Endothelial cell of umbilical vein (primary cell): ENCODE results near the gene C3. TPM values are rescaled to one million over a fixed set of nuclear protein-coding genes. Genes with fewer than 3 reads are reported as not detected.

Experiments
- BruUV-seq: library from RNA; stranded (reverse); fragments of 400-500 nt; replicated peaks from 2 replicates; lab custom pipeline; 2021; lab: Mats Ljungman, UMichigan
- CTCF ChIA-PET: fragments of 300-600, 350-600 bp; sonication (Branson Sonifier 250); formaldehyde crosslinking; loops from one replicate; lab custom pipeline; 2021; ENCODE audit warnings: antibody characterized with exemption, inconsistent platforms; lab: Charles Lee
- POLR2A ChIA-PET: fragments of 300-600, 350-600 bp; sonication (Branson Sonifier 250); formaldehyde crosslinking; loops from one replicate; lab custom pipeline; 2021; ENCODE audit warnings: antibody characterized with exemption, inconsistent platforms; lab: Charles Lee
- DNase-seq: peaks from one replicate; pipeline ENCODE4 v3.0.0-alpha.2; 2011; ENCODE audit warnings: low read depth, low spot score
- FAIRE-seq: peaks from 2 replicates; lab custom pipeline; 2011; peaks lifted over from hg19 to GRCh38; lab: Jason Lieb, UNC
- H2AFZ ChIP-seq: 2 replicates; pipeline ENCODE4 v1.6.0; 2012; ENCODE audit warnings: low read depth, low read length, control low read depth, inconsistent platforms
- H3K27ac ChIP-seq: 2 replicates; pipeline ENCODE4 v1.5.1; 2011; ENCODE audit warnings: low read depth, mild to moderate bottlenecking, control low read depth, low read length, moderate library complexity; ENCODE audit not compliant: insufficient read depth
- H3K27me3 ChIP-seq, 2 experiments: 2 replicates each; pipeline versions ENCODE4 v1.6.0 to v1.6.1; 2011; ENCODE audit warnings: low read length in 2 of 2, mixed read lengths in 1 of 2; ENCODE audit not compliant: control insufficient read depth in 2 of 2, insufficient read depth in 2 of 2
- H3K36me3 ChIP-seq, 2 experiments: 2 replicates in 1 of 2; 3 replicates in 1 of 2; pipeline ENCODE4 v1.5.1; 2011; ENCODE audit warnings: low read length in 2 of 2, mild to moderate bottlenecking in 1 of 2, moderate library complexity in 1 of 2; ENCODE audit not compliant: control insufficient read depth in 2 of 2, insufficient read depth in 2 of 2; ENCODE audit errors: extremely low read depth in 1 of 2
- H3K4me1 ChIP-seq: 3 replicates; pipeline ENCODE4 v1.5.1; 2011; ENCODE audit warnings: mild to moderate bottlenecking, low read length; ENCODE audit not compliant: control insufficient read depth, insufficient read depth; ENCODE audit errors: extremely low read depth
- H3K4me2 ChIP-seq: 2 replicates; pipeline ENCODE4 v1.6.1; 2011; ENCODE audit warnings: low read length, control low read depth, mixed read lengths; ENCODE audit not compliant: insufficient read depth
- H3K4me3 ChIP-seq, 3 experiments: fragments of 200-600 bp in 1 of 3; sonication (generic), shearing (Covaris generic) in 1 of 3; replicated peaks in 1 of 3; 2 replicates each; pipeline ENCODE4 v1.5.1; 2011 to 2016; ENCODE audit warnings: control low read depth in 3 of 3, low read length in 3 of 3, mild to moderate bottlenecking in 2 of 3, inconsistent platforms in 1 of 3, low read depth in 1 of 3, moderate library complexity in 1 of 3; ENCODE audit not compliant: insufficient read depth in 1 of 3
- H3K79me2 ChIP-seq: 2 replicates; pipeline ENCODE4 v1.6.0; 2012; ENCODE audit warnings: low read length, inconsistent platforms; ENCODE audit not compliant: control insufficient read depth, insufficient read depth
- H3K9ac ChIP-seq: replicated peaks from 2 replicates; pipeline ENCODE3; 2011; ENCODE audit warnings: low read length, control low read depth; ENCODE audit not compliant: insufficient read depth; ENCODE audit errors: extremely low read depth
- H3K9me1 ChIP-seq: replicated peaks from 3 replicates; pipeline ENCODE4 v1.6.0; 2011; ENCODE audit warnings: mild to moderate bottlenecking, low read length; ENCODE audit not compliant: control insufficient read depth, insufficient read depth; ENCODE audit errors: extremely low read depth
- H3K9me3 ChIP-seq: replicated peaks from 2 replicates; pipeline ENCODE4 v1.5.1; 2012; ENCODE audit warnings: low read length, inconsistent platforms; ENCODE audit not compliant: control insufficient read depth, insufficient read depth
- H4K20me1 ChIP-seq: replicated peaks from 2 replicates; pipeline ENCODE3; 2011; ENCODE audit warnings: mild to moderate bottlenecking, low read length; ENCODE audit not compliant: control insufficient read depth, insufficient read depth; ENCODE audit errors: extremely low read depth
- EZH2 ChIP-seq: IDR thresholded peaks from 2 replicates; pipeline ENCODE4 v1.6.1; 2012; ENCODE audit warnings: borderline replicate concordance, low read depth, mild to moderate bottlenecking, moderate library complexity, low read length, inconsistent platforms; ENCODE audit not compliant: severe bottlenecking
- FOS ChIP-seq: IDR thresholded peaks from 2 replicates; pipeline ENCODE4 v1.6.1; 2011; ENCODE audit warnings: mild to moderate bottlenecking, low read length, moderate library complexity, borderline replicate concordance; ENCODE audit not compliant: insufficient read depth
- GATA2 ChIP-seq: IDR thresholded peaks from 2 replicates; pipeline ENCODE4 v1.7.0; 2011; ENCODE audit warnings: low read depth, mild to moderate bottlenecking, moderate library complexity, mixed read lengths, low read length; ENCODE audit not compliant: insufficient read length, insufficient read depth
- JUN ChIP-seq: IDR thresholded peaks from 2 replicates; pipeline ENCODE4 v1.6.1; 2011; ENCODE audit warnings: borderline replicate concordance, low read depth; ENCODE audit not compliant: insufficient read length, insufficient read depth
- MYC ChIP-seq: IDR thresholded peaks from one replicate; pipeline ENCODE4 v1.6.1; 2011; ENCODE audit warnings: mild to moderate bottlenecking, low read depth, low read length
- POLR2A ChIP-seq: IDR thresholded peaks from 2 replicates; pipeline ENCODE4 v1.6.1; 2012; ENCODE audit warnings: low read depth, mild to moderate bottlenecking, control low read depth, low read length
- POLR2AphosphoS5 ChIP-seq: IDR thresholded peaks from 2 replicates; pipeline ENCODE4 v1.6.1; 2012; ENCODE audit warnings: low read depth, mild to moderate bottlenecking, control low read depth, low read length, moderate library complexity; ENCODE audit not compliant: insufficient read depth
- dilution Hi-C: fragments of 300-500 bp; cut with MboI; formaldehyde crosslinking; loops from one replicate; pipeline ENCODE4 v1.15.0; 2019; ENCODE audit warnings: low sequenced_read_pairs; ENCODE audit not compliant: extremely low pct_ligation_motif_present
- intact Hi-C: fragments of 100-400 bp; cut with micrococcal nuclease; formaldehyde crosslinking; loops from one replicate; pipeline ENCODE4 v1.10.0; 2022
- polyA plus RNA-seq, 4 experiments: library from polyadenylated mRNA; depleted of rRNA in 3 of 4; stranded (reverse) in 3 of 4; unstranded in 1 of 4; fragments of >200 nt; gene quantifications; 2 replicates each; pipeline versions ENCODE4 v1.2.1 to v1.2.3, GENCODE V29; 2011 to 2012; ENCODE audit warnings: missing spikeins in 1 of 4
- total RNA-seq: library from RNA; stranded (reverse); gene quantifications from 2 replicates; pipeline ENCODE4 v1.2.3, GENCODE V29; 2021
- TF ChIP-seq, protein P1 (sequence below), 2 donors: IDR thresholded peaks; 1 replicate in 1 of 2; 2 replicates in 1 of 2; pipeline ENCODE4 v1.5.1; 2011; ENCODE audit warnings: low read length in 2 of 2, mild to moderate bottlenecking in 2 of 2, moderate library complexity in 2 of 2, control low read depth in 1 of 2, inconsistent platforms in 1 of 2, low read depth in 1 of 2; ENCODE audit not compliant: insufficient read depth in 1 of 2; ENCODE audit errors: extremely low read depth in 1 of 2
- TF ChIP-seq, protein P2 (sequence below): IDR thresholded peaks from 2 replicates; pipeline ENCODE4 v1.6.1; 2011; ENCODE audit not compliant: insufficient read depth, insufficient read length

C3 gene
- total and polyA plus RNA-seq, 2 donors (not counting 3 experiments of a cell fraction or from before 2014, with no cell fraction given): 0.23 TPM; not detected in 1

DNA sequence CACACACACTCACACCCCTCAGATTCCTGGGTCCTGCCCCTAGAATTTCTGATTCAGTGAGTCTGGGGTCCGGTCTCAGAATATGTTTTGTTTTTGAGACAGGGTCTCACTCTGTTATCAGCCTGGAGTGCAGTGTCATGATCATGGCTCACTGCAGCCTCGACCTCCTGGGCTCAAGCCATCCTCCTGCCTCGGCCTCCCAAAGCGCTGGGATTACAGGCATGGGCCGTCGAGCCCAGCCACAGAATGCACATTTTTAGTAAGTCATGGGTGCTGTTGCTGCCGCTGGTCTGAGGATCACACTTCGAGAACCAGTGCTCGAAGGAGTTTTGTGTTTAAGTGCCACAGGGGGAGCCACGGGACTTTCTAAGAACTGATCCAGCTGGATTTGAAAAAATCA, 28.4 kb downstream of the C3 start:
- DNase-seq: no peak
- POLR2A ChIA-PET: no interaction called here
- Histone ChIP-seq H3K9me1 (no peaks in the 10 kb centered on the region), H3K4me2 (no peak overlapping the region), H3K4me3 (no peak overlapping the region), H3K9me3 (no peaks in the 10 kb centered on the region), H3K27me3 (no peaks in the 10 kb centered on the region), H3K79me2 (no peaks in the 10 kb centered on the region), H3K9ac (no peak overlapping the region), H3K4me1 (no peaks in the 10 kb centered on the region), H2AFZ (no peak overlapping the region), H3K27ac (no peak overlapping the region), H3K36me3 (no peaks in the 10 kb centered on the region), H4K20me1 (no peaks in the 10 kb centered on the region)
- no TSS peak for BruUV-seq
- dilution Hi-C loops (no loop called here), intact Hi-C loops (no loop called here)
- FAIRE-seq: no peak
- CTCF ChIA-PET: no interaction called here
- TF ChIP-seq JUN (no peak), FOS (no peak), POLR2A (no peak), GATA2 (no peak), POLR2AphosphoS5 (no peak), EZH2 (no peak), MYC (no peak)
- TF ChIP-seq, protein P1, sequence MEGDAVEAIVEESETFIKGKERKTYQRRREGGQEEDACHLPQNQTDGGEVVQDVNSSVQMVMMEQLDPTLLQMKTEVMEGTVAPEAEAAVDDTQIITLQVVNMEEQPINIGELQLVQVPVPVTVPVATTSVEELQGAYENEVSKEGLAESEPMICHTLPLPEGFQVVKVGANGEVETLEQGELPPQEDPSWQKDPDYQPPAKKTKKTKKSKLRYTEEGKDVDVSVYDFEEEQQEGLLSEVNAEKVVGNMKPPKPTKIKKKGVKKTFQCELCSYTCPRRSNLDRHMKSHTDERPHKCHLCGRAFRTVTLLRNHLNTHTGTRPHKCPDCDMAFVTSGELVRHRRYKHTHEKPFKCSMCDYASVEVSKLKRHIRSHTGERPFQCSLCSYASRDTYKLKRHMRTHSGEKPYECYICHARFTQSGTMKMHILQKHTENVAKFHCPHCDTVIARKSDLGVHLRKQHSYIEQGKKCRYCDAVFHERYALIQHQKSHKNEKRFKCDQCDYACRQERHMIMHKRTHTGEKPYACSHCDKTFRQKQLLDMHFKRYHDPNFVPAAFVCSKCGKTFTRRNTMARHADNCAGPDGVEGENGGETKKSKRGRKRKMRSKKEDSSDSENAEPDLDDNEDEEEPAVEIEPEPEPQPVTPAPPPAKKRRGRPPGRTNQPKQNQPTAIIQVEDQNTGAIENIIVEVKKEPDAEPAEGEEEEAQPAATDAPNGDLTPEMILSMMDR (IDR thresholded peaks at IDR 0.05; ENCODE audit: extremely low read depth in 1 of 2, insufficient read depth in 1 of 2, low read depth in 1 of 2, low read length in 2 of 2): no peak
- TF ChIP-seq, protein P2, sequence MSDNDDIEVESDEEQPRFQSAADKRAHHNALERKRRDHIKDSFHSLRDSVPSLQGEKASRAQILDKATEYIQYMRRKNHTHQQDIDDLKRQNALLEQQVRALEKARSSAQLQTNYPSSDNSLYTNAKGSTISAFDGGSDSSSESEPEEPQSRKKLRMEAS: no peak
